OCI-LY7 (cell line): Measurements from ENCODE around the gene BRIP1. TPM values are rescaled to one million over a fixed set of nuclear protein-coding genes. Genes with fewer than 3 reads are reported as not detected.

Source experiments
- BruUV-seq: library from RNA; stranded (reverse); fragments of 400-500 nt; replicated peaks from 2 replicates; lab custom pipeline; 2021; lab: Mats Ljungman, UMichigan
- CTCF ChIA-PET: fragments of 300-600 bp; sonication (Branson Sonifier 250); formaldehyde crosslinking; loops from one replicate; lab custom pipeline; 2022; ENCODE audit warnings: antibody characterized with exemption; ENCODE audit not compliant: unreplicated experiment; lab: Charles Lee
- POLR2A ChIA-PET: fragments of 300-600 bp; sonication (Branson Sonifier 250); formaldehyde crosslinking; loops from one replicate; lab custom pipeline; 2022; ENCODE audit warnings: antibody characterized with exemption; lab: Charles Lee
- DNase-seq: peaks from one replicate; pipeline ENCODE4 v3.0.0-alpha.2; 2015; ENCODE audit warnings: low spot score
- H2AFZ ChIP-seq: fragments of 200-600 bp; sonication (generic), shearing (Covaris generic); 2 replicates; pipeline ENCODE4 v1.6.1; 2014; ENCODE audit warnings: mild to moderate bottlenecking, antibody characterized with exemption, low read length, moderate library complexity
- H3K27ac ChIP-seq: fragments of 200-600 bp; sonication (generic); 2 replicates; pipeline ENCODE4 v1.5.1; 2014; ENCODE audit warnings: mixed run types, low read depth, mild to moderate bottlenecking, moderate library complexity, low read length, inconsistent platforms; ENCODE audit not compliant: poor library complexity, severe bottlenecking
- H3K36me3 ChIP-seq: fragments of 200-600 bp; sonication (generic); 2 replicates; pipeline ENCODE4 v1.6.1; 2014; ENCODE audit warnings: mild to moderate bottlenecking, antibody characterized with exemption, low read length, moderate library complexity, mixed read lengths; ENCODE audit not compliant: insufficient read depth
- H3K4me1 ChIP-seq: fragments of 200-600 bp; sonication (generic); 2 replicates; pipeline ENCODE4 v1.5.1; 2014; ENCODE audit warnings: mild to moderate bottlenecking, low read length; ENCODE audit not compliant: insufficient read depth, poor library complexity, severe bottlenecking
- H3K4me2 ChIP-seq: fragments of 200-600 bp; sonication (generic); 2 replicates; pipeline ENCODE4 v1.6.1; 2014; ENCODE audit warnings: mild to moderate bottlenecking, low read length
- H3K4me3 ChIP-seq: fragments of 200-600 bp; sonication (generic); 2 replicates; pipeline ENCODE4 v1.5.1; 2014; ENCODE audit warnings: mild to moderate bottlenecking, low read depth, low read length; ENCODE audit not compliant: poor library complexity, severe bottlenecking
- H3K79me2 ChIP-seq: fragments of 200-600 bp; sonication (generic); 2 replicates; pipeline ENCODE4 v1.6.1; 2016; ENCODE audit warnings: low read depth, mild to moderate bottlenecking, low read length, moderate library complexity, mixed read lengths; ENCODE audit not compliant: insufficient read depth
- H3K9me2 ChIP-seq: fragments of 200-600 bp; sonication (generic); 2 replicates; pipeline ENCODE4 v1.6.1; 2016; ENCODE audit warnings: mild to moderate bottlenecking, low read length, mixed read lengths; ENCODE audit not compliant: insufficient read depth
- H3K9me3 ChIP-seq: fragments of 200-600 bp; sonication (generic); 2 replicates; pipeline ENCODE4 v1.6.1; 2014; ENCODE audit warnings: mild to moderate bottlenecking, mixed run types, low read length, mixed read lengths
- H4K20me1 ChIP-seq: fragments of 200-600 bp; sonication (generic); 2 replicates; pipeline ENCODE4 v1.6.1; 2014; ENCODE audit warnings: mild to moderate bottlenecking, antibody characterized with exemption, low read length, moderate library complexity, mixed read lengths; ENCODE audit not compliant: insufficient read depth
- CTCF ChIP-seq: fragments of 200-600 bp; sonication (generic); conservative IDR thresholded peaks from 2 replicates; pipeline ENCODE4 v1.5.1; 2014; ENCODE audit warnings: mild to moderate bottlenecking, antibody characterized with exemption, low read length, moderate library complexity, mixed read lengths
- EZH2phosphoT487 ChIP-seq: fragments of 200-600 bp; sonication (generic); IDR thresholded peaks from 2 replicates; pipeline ENCODE4 v1.6.1; 2018; ENCODE audit warnings: low read depth, borderline replicate concordance, mild to moderate bottlenecking, mixed run types, antibody characterized with exemption, low read length, moderate library complexity, mixed read lengths
- intact Hi-C: fragments of 100-400 bp; cut with micrococcal nuclease; formaldehyde crosslinking; loops from one replicate; pipeline ENCODE4 v1.10.0; 2022; ENCODE audit not compliant: unreplicated experiment
- total RNA-seq, 2 experiments: library from RNA; depleted of rRNA in 1 of 2; stranded (reverse); fragments of >200 nt in 1 of 2; shearing (Covaris generic) in 1 of 2; gene quantifications; 2 replicates each; pipeline ENCODE4 v1.2.3, GENCODE V29; 2014 to 2022

Gene BRIP1
- total RNA-seq, 2 experiments from 2014 or later, result 32.5 to 33.8 TPM

- Histone ChIP-seq H3K27ac (no peak overlapping the region), H3K79me2 (no peaks in the 10 kb centered on the region), H4K20me1 (no peaks in the 10 kb centered on the region), H3K4me1 (no peaks in the 10 kb centered on the region), H3K9me3 (0 out of 2 replicates have a peak, but pooled peaks cover 3% of the 10 kb centered on the region), H3K4me3 (no peak overlapping the region), H2AFZ (no peak overlapping the region), H3K36me3 (peaks cover 35% of the 10 kb centered on the region), H3K4me2 (no peak overlapping the region), H3K9me2 (no peaks in the 10 kb centered on the region)
- no peak for TF ChIP-seq EZH2phosphoT487
- TF ChIP-seq CTCF, result no peak
- no peak for DNase-seq
- intact Hi-C loops, result no loop called here
- POLR2A ChIA-PET, result no interaction called here
- CTCF ChIA-PET, result no interaction called here
- no TSS peak for BruUV-seq
Measured at GRCh38 chr17:61723914-61724313, 139.4 kb downstream of the BRIP1 start.

- Histone ChIP-seq H3K79me2 (no peaks in the 10 kb centered on the region), H3K9me3 (0 out of 2 replicates have a peak, but pooled peaks cover 3% of the 10 kb centered on the region), H4K20me1 (no peaks in the 10 kb centered on the region), H3K4me1 (no peaks in the 10 kb centered on the region), H3K4me3 (no peak overlapping the region), H3K36me3 (peaks cover 35% of the 10 kb centered on the region), H2AFZ (no peak overlapping the region), H3K9me2 (no peaks in the 10 kb centered on the region), H3K27ac (no peak overlapping the region), H3K4me2 (no peak overlapping the region)
- ChIA-PET CTCF (no interaction called here), POLR2A (interaction anchor here (0.6 to 1.4 kb wide), 2 partner anchors 9 to 65 kb away, joined by 3 read pairs; no protein-coding TSS in a partner anchor)
- DNase-seq, result no peak
- intact Hi-C loops, result no loop called here
- TF ChIP-seq EZH2phosphoT487, result no peak
- no peak for TF ChIP-seq CTCF
- BruUV-seq, result no TSS peak
Measured at GRCh38 chr17:61723183-61723582, 140.1 kb downstream of the BRIP1 start.

GRCh38 chr17:61722398-61722797, 140.9 kb downstream of the BRIP1 start:
- H3K4me2 ChIP-seq, result no peak overlapping the region
- intact Hi-C loops, result no loop called here
- H3K9me3 ChIP-seq, result peaks cover 11% of the 10 kb centered on the region; the same call in 1 of the 2 replicates
- no peaks in the 10 kb centered on the region for H3K9me2 ChIP-seq
- peaks cover 38% of the 10 kb centered on the region for H3K36me3 ChIP-seq
- no peak overlapping the region for H2AFZ ChIP-seq
- ChIA-PET POLR2A (interaction anchor here (0.6 to 1.4 kb wide), 3 partner anchors 10 to 141 kb away, joined by 3 to 5 read pairs (median 4); partner anchors contain the start of gene BRIP1), CTCF (no interaction called here)
- H3K4me1 ChIP-seq, result no peaks in the 10 kb centered on the region
- BruUV-seq, result no TSS peak
- TF ChIP-seq EZH2phosphoT487 (no peak), CTCF (no peak)
- no peak overlapping the region for H3K27ac ChIP-seq
- no peaks in the 10 kb centered on the region for H3K79me2 ChIP-seq
- H3K4me3 ChIP-seq, result no peak overlapping the region
- no peaks in the 10 kb centered on the region for H4K20me1 ChIP-seq
- no peak for DNase-seq
